ENCODE measurements around the gene LZTS2. TPM values are rescaled to one million over a fixed set of nuclear protein-coding genes. Genes with fewer than 3 reads are reported as not detected.

LZTS2 gene
- total and polyA plus RNA-seq, 10 of the 15 experiments (the other 5 are each of a cell fraction or from before 2014, with no cell fraction given): 0.08 to 13.4 (median 7.2) TPM

DNA sequence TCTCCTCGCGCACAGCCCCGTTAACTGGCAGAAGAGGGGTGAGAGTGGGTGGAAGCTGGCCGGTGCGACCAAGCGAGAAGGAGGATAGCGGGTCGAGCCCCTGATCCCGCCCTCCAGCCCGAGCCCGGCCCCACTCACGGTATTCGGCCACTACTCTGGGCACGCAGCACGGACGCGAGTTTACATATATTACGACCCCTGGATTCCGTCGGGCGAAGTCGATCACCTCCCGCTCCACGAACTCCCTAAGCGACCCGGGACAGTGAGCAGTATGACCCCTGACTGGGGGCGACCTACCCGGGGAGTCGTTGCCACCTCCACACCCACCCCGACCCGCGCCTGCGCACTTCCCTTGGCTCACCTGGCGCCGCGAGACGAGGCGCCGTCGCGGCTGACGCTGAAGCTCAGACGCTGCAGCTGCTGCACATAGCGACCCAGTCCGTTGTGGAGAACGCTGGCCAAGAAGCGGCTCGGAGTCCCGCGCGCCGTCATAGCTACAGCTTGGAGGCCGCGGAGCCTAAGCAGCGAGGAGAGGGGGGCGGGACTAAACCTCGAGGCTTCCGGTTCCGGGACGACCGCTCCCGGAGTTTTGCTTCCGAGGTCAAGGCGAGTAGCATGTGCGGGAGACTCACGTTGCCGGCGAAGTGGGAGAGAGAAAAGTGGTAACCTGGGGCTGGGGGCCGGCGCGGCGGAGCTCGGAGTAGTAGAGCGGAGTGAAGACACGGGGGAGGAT, 12.5 kb upstream of the LZTS2 start, which contains the start of the genes MRPL43 and TWNK (continued):
- TF ChIP-seq, protein P1, sequence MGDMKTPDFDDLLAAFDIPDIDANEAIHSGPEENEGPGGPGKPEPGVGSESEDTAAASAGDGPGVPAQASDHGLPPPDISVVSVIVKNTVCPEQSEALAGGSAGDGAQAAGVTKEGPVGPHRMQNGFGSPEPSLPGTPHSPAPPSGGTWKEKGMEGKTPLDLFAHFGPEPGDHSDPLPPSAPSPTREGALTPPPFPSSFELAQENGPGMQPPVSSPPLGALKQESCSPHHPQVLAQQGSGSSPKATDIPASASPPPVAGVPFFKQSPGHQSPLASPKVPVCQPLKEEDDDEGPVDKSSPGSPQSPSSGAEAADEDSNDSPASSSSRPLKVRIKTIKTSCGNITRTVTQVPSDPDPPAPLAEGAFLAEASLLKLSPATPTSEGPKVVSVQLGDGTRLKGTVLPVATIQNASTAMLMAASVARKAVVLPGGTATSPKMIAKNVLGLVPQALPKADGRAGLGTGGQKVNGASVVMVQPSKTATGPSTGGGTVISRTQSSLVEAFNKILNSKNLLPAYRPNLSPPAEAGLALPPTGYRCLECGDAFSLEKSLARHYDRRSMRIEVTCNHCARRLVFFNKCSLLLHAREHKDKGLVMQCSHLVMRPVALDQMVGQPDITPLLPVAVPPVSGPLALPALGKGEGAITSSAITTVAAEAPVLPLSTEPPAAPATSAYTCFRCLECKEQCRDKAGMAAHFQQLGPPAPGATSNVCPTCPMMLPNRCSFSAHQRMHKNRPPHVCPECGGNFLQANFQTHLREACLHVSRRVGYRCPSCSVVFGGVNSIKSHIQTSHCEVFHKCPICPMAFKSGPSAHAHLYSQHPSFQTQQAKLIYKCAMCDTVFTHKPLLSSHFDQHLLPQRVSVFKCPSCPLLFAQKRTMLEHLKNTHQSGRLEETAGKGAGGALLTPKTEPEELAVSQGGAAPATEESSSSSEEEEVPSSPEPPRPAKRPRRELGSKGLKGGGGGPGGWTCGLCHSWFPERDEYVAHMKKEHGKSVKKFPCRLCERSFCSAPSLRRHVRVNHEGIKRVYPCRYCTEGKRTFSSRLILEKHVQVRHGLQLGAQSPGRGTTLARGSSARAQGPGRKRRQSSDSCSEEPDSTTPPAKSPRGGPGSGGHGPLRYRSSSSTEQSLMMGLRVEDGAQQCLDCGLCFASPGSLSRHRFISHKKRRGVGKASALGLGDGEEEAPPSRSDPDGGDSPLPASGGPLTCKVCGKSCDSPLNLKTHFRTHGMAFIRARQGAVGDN (IDR thresholded peaks at IDR 0.05): peak; percentile 97
- TF ChIP-seq, protein P2, sequence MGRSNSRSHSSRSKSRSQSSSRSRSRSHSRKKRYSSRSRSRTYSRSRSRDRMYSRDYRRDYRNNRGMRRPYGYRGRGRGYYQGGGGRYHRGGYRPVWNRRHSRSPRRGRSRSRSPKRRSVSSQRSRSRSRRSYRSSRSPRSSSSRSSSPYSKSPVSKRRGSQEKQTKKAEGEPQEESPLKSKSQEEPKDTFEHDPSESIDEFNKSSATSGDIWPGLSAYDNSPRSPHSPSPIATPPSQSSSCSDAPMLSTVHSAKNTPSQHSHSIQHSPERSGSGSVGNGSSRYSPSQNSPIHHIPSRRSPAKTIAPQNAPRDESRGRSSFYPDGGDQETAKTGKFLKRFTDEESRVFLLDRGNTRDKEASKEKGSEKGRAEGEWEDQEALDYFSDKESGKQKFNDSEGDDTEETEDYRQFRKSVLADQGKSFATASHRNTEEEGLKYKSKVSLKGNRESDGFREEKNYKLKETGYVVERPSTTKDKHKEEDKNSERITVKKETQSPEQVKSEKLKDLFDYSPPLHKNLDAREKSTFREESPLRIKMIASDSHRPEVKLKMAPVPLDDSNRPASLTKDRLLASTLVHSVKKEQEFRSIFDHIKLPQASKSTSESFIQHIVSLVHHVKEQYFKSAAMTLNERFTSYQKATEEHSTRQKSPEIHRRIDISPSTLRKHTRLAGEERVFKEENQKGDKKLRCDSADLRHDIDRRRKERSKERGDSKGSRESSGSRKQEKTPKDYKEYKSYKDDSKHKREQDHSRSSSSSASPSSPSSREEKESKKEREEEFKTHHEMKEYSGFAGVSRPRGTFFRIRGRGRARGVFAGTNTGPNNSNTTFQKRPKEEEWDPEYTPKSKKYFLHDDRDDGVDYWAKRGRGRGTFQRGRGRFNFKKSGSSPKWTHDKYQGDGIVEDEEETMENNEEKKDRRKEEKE (IDR thresholded peaks at IDR 0.05): no peak
- TF ChIP-seq, protein P3, sequence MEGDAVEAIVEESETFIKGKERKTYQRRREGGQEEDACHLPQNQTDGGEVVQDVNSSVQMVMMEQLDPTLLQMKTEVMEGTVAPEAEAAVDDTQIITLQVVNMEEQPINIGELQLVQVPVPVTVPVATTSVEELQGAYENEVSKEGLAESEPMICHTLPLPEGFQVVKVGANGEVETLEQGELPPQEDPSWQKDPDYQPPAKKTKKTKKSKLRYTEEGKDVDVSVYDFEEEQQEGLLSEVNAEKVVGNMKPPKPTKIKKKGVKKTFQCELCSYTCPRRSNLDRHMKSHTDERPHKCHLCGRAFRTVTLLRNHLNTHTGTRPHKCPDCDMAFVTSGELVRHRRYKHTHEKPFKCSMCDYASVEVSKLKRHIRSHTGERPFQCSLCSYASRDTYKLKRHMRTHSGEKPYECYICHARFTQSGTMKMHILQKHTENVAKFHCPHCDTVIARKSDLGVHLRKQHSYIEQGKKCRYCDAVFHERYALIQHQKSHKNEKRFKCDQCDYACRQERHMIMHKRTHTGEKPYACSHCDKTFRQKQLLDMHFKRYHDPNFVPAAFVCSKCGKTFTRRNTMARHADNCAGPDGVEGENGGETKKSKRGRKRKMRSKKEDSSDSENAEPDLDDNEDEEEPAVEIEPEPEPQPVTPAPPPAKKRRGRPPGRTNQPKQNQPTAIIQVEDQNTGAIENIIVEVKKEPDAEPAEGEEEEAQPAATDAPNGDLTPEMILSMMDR (IDR thresholded peaks at IDR 0.05 in 2 of 3, conservative IDR thresholded peaks at IDR 0.05 in 1 of 3; ENCODE audit: control insufficient read depth in 2 of 3, extremely low read depth in 1 of 3, insufficient read depth in 1 of 3, low read depth in 3 of 3, low read length in 3 of 3): no peak
- TF ChIP-seq MYC (IDR thresholded peaks at IDR 0.05; ENCODE audit: insufficient read depth, insufficient read length, insufficient replicate concordance, low read length, severe bottlenecking) (peak; percentile 81), SIX5 (IDR thresholded peaks at IDR 0.05; ENCODE audit: low read depth, low read length, severe bottlenecking) (peak; percentile 54), ZNF217 (IDR thresholded peaks at IDR 0.05) (no peak), SMARCA5 (IDR thresholded peaks at IDR 0.05) (no peak), ZNF274 (IDR thresholded peaks at IDR 0.05; ENCODE audit: insufficient read depth, insufficient read length) (no peak)
- TF ChIP-seq, protein P4, sequence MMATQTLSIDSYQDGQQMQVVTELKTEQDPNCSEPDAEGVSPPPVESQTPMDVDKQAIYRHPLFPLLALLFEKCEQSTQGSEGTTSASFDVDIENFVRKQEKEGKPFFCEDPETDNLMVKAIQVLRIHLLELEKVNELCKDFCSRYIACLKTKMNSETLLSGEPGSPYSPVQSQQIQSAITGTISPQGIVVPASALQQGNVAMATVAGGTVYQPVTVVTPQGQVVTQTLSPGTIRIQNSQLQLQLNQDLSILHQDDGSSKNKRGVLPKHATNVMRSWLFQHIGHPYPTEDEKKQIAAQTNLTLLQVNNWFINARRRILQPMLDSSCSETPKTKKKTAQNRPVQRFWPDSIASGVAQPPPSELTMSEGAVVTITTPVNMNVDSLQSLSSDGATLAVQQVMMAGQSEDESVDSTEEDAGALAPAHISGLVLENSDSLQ (IDR thresholded peaks at IDR 0.05): peak; percentile 66; the same call in 1 of the 2 replicates
- TF ChIP-seq, protein P5, sequence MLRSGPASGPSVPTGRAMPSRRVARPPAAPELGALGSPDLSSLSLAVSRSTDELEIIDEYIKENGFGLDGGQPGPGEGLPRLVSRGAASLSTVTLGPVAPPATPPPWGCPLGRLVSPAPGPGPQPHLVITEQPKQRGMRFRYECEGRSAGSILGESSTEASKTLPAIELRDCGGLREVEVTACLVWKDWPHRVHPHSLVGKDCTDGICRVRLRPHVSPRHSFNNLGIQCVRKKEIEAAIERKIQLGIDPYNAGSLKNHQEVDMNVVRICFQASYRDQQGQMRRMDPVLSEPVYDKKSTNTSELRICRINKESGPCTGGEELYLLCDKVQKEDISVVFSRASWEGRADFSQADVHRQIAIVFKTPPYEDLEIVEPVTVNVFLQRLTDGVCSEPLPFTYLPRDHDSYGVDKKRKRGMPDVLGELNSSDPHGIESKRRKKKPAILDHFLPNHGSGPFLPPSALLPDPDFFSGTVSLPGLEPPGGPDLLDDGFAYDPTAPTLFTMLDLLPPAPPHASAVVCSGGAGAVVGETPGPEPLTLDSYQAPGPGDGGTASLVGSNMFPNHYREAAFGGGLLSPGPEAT (IDR thresholded peaks at IDR 0.05; ENCODE audit: low read depth): peak; percentile 78
- TF ChIP-seq, protein P6, sequence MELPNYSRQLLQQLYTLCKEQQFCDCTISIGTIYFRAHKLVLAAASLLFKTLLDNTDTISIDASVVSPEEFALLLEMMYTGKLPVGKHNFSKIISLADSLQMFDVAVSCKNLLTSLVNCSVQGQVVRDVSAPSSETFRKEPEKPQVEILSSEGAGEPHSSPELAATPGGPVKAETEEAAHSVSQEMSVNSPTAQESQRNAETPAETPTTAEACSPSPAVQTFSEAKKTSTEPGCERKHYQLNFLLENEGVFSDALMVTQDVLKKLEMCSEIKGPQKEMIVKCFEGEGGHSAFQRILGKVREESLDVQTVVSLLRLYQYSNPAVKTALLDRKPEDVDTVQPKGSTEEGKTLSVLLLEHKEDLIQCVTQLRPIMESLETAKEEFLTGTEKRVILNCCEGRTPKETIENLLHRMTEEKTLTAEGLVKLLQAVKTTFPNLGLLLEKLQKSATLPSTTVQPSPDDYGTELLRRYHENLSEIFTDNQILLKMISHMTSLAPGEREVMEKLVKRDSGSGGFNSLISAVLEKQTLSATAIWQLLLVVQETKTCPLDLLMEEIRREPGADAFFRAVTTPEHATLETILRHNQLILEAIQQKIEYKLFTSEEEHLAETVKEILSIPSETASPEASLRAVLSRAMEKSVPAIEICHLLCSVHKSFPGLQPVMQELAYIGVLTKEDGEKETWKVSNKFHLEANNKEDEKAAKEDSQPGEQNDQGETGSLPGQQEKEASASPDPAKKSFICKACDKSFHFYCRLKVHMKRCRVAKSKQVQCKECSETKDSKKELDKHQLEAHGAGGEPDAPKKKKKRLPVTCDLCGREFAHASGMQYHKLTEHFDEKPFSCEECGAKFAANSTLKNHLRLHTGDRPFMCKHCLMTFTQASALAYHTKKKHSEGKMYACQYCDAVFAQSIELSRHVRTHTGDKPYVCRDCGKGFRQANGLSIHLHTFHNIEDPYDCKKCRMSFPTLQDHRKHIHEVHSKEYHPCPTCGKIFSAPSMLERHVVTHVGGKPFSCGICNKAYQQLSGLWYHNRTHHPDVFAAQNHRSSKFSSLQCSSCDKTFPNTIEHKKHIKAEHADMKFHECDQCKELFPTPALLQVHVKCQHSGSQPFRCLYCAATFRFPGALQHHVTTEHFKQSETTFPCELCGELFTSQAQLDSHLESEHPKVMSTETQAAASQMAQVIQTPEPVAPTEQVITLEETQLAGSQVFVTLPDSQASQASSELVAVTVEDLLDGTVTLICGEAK (IDR thresholded peaks at IDR 0.05; ENCODE audit: borderline replicate concordance): peak; percentile 98
